Dermis blood vessel endothelial cell (primary cell): ENCODE measurements around the gene GSTM3. TPM values are rescaled to one million over a fixed set of nuclear protein-coding genes. Genes with fewer than 3 reads are reported as not detected.
"Not testable (repeated sequence)": the region's sequence is repeated elsewhere in the genome, so short reads cannot be mapped to it uniquely, and the experiment has no call there.

ENCODE experiments used
- DNase-seq: peaks from one replicate; pipeline ENCODE4 v3.0.0; 2010
- total RNA-seq: library from RNA; depleted of rRNA; stranded (reverse); fragments of >200 nt; gene quantifications from 2 replicates; pipeline ENCODE4 v1.2.3, GENCODE V29; 2014

The GSTM3 gene
- total RNA-seq, 1 donor from 2014 or later = 54.1 TPM

GRCh38 chr1:109695138-109695537 lies 45.7 kb downstream of the GSTM3 start:
- DNase-seq = not testable (repeated sequence)

- not testable (repeated sequence) for DNase-seq
Observed at GRCh38 chr1:109694400-109694799, 46.4 kb downstream of the GSTM3 start.

- no peak for DNase-seq
Observed at GRCh38 chr1:109691759-109692158, 49.1 kb downstream of the GSTM3 start.

DNA sequence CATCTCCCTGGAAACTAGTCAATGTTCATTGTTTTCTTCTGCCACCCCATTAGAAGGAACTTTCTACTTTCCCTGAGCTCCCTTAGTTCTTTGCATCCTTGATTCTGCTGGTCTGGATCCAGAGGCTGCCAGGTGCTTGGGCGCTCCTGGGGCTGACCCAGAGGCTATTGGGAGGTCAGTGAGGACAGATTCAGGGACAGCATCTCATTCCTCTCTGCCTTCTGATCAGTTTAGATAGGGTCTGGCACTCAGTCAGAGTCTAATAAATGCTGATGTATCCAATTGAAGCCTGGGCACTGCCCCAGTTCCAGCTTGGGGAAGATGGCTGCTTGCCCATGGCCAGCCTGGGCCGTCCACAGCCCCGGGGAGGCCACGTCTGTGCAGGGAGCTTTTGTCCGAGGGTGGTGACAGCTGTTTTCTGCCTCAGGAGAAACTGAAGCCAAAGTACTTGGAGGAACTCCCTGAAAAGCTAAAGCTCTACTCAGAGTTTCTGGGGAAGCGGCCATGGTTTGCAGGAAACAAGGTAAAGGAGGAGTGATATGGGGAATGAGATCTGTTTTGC lies 50.9 kb downstream of the GSTM3 start:
- no peak for DNase-seq

DNA sequence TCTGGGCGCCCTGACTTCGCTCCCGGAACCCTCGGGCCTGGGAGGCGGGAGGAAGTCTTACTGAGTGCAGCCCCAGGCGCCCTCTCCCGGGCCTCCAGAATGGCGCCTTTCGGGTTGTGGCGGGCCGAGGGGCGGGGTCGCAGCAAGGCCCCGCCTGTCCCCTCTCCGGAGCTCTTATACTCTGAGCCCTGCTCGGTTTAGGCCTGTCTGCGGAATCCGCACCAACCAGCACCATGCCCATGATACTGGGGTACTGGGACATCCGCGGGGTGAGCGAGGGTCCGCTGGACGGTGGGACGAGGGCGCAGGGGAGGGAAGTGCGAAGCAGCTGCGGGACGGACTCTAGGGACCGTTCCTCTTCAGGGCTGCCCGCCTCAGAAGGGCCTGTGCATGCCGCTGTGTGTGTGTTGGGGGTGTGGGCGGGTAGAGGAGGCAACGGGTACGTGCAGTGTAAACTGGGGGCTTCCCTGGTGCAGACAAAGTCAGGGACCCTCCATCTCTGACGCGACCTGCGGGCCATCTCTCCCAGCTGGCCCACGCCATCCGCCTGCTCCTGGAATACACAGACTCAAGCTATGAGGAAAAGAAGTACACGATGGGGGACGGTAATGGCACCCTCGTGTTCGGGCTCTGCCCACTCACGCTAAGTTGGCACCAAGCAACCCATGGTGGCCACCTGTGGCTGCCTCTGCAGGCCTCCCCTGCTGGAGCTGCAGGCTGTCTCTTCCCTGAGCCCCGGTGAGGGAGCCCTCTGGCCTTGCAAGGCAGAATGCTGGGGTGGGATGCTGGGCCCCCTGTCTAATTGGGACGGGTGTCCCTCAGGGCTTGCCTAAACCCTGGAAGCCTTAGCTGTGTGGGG lies 53.0 kb downstream of the GSTM3 start, which contains the start of gene GSTM1:
Gene GSTM1 (plus strand): TSS at position 177 of the 859 bp plus-strand sequence. CDS start 57 bp downstream, at position 234.
- DNase-seq = no peak

- not testable (repeated sequence) for DNase-seq
Observed at GRCh38 chr1:109687109-109687508, 53.7 kb downstream of the GSTM3 start.

- not testable (repeated sequence) for DNase-seq
Observed at GRCh38 chr1:109685890-109686289, 54.9 kb downstream of the GSTM3 start.

DNA sequence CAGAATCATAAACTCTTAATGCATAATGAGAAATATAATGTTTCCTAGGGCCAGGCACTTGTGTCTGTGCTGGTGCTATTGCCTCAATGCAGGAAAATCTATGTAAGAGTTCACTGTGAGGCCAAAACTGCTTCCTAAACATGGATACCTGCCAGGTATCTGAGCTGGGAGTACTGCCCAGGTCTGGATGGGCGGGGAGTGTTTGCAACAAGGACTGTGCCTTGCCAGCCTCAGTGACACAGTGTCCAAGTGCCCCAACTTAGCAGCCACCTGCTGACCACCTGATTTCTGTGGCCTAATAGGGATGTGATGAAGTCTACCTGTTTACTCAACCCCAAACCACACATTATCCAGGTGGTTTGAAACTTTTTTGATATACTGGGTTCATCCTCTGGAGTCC lies 55.4 kb downstream of the GSTM3 start:
- DNase-seq = not testable (repeated sequence)

- not testable (repeated sequence) for DNase-seq
Observed at GRCh38 chr1:109684777-109685176, 56.1 kb downstream of the GSTM3 start.

Other genes with a start within 250 kb of the GSTM3 start
- gene CYB561D1, start 246.9 kb downstream of the GSTM3 start, total RNA-seq = 6.5 and 7.5 TPM in 2 replicates
- 0.65 and 1.7 TPM in 2 replicates for gene AMIGO1, start 231.3 kb downstream of the GSTM3 start, total RNA-seq
- under 0.01 TPM in 1 of 2 replicates, not detected in the other for gene GPR61, start 201.2 kb downstream of the GSTM3 start, total RNA-seq
- 16.3 and 22.9 TPM in 2 replicates for gene GNAI3, start 192.4 kb downstream of the GSTM3 start, total RNA-seq
- not detected in 2 replicates for gene GNAT2, start 121.4 kb downstream of the GSTM3 start, total RNA-seq
- 32.0 and 40.4 TPM in 2 replicates for gene AMPD2, start 121.2 kb downstream of the GSTM3 start, total RNA-seq
- gene GSTM4, start 84.9 kb downstream of the GSTM3 start, total RNA-seq = 1.5 and 2.7 TPM in 2 replicates
- 4.0 and 4.1 TPM in 2 replicates for gene GSTM2, start 73.0 kb downstream of the GSTM3 start, total RNA-seq
- 8.5 TPM in 1 of 2 replicates, not detected in the other for gene GSTM1, start 53.2 kb downstream of the GSTM3 start, total RNA-seq
- under 0.01 TPM in 1 of 2 replicates, not detected in the other for gene GSTM5, start 28.8 kb downstream of the GSTM3 start, total RNA-seq
- not detected in 2 replicates for gene EPS8L3, start 22.9 kb upstream of the GSTM3 start, total RNA-seq
- 19.6 and 21.1 TPM in 2 replicates for gene CSF1, start 169.8 kb upstream of the GSTM3 start, total RNA-seq
- gene AHCYL1, start 243.7 kb upstream of the GSTM3 start, total RNA-seq = 47.1 and 62.7 TPM in 2 replicates